ENCODE data around the gene STAT5A. TPM values are rescaled to one million over a fixed set of nuclear protein-coding genes. Genes with fewer than 3 reads are reported as not detected.
"Not testable (repeated sequence)": the region's sequence is repeated elsewhere in the genome, so short reads cannot be mapped to it uniquely, and the experiment has no call there.

Gene STAT5A
- total and polyA plus RNA-seq, 2 experiments from 2014 or later, result 2.3 to 18.1 TPM

- not testable (repeated sequence) for H3K36me3 Mint-ChIP-seq (ENCODE audit: low read depth); H4K20me1 ChIP-seq (replicated peaks; ENCODE audit: insufficient read depth); H3K79me2 ChIP-seq (replicated peaks; ENCODE audit: insufficient read depth); H3K9me3 Mint-ChIP-seq; H3K27me3 ChIP-seq (ENCODE audit: insufficient read depth); H3K9me2 ChIP-seq (ENCODE audit: insufficient read depth); H3K27ac ChIP-seq (ENCODE audit: low read depth); ATAC-seq; H3K27ac Mint-ChIP-seq; H2AFZ ChIP-seq; H3K4me3 Mint-ChIP-seq; H3K4me1 Mint-ChIP-seq; H3K4me1 ChIP-seq (ENCODE audit: insufficient read depth); H3K4me3 ChIP-seq; H3F3A ChIP-seq (replicated peaks; ENCODE audit: low read depth); H3K4me2 ChIP-seq; DNase-seq (ENCODE audit: low spot score); H3K36me3 ChIP-seq (ENCODE audit: insufficient read depth)
- H3K27me3 Mint-ChIP-seq (ENCODE audit: insufficient read depth, low read depth, poor library complexity), result peaks cover 23% of the 10 kb centered on the region
Measured at GRCh38 chr17:42305031-42305330, 16.7 kb downstream of the STAT5A start.

- peak; percentile 39 for DNase-seq (ENCODE audit: low spot score)
- no peaks in the 10 kb centered on the region; the same call in 1 of the 2 replicates for H3F3A ChIP-seq (replicated peaks; ENCODE audit: low read depth)
- no peaks in the 10 kb centered on the region for H3K79me2 ChIP-seq (replicated peaks; ENCODE audit: insufficient read depth)
- H3K9me2 ChIP-seq (ENCODE audit: insufficient read depth), result no peaks in the 10 kb centered on the region
- Mint-ChIP-seq H3K4me1 (peaks cover 15% of the 10 kb centered on the region), H3K27ac (no peak overlapping the region), H3K36me3 (ENCODE audit: low read depth) (no peaks in the 10 kb centered on the region; the same call in 2 of the 3 replicates), H3K9me3 (no peaks in the 10 kb centered on the region), H3K4me3 (no peak overlapping the region), H3K27me3 (ENCODE audit: insufficient read depth, low read depth, poor library complexity) (peaks cover 26% of the 10 kb centered on the region)
- H4K20me1 ChIP-seq (replicated peaks; ENCODE audit: insufficient read depth), result no peaks in the 10 kb centered on the region
- H3K36me3 ChIP-seq (ENCODE audit: insufficient read depth), result no peaks in the 10 kb centered on the region
- no peaks in the 10 kb centered on the region for H3K27me3 ChIP-seq (ENCODE audit: insufficient read depth)
- H3K4me2 ChIP-seq, result no peak overlapping the region
- H3K27ac ChIP-seq (ENCODE audit: low read depth), result no peak overlapping the region
- peaks cover 2% of the 10 kb centered on the region for H3K4me1 ChIP-seq (ENCODE audit: insufficient read depth)
- no peak overlapping the region for H2AFZ ChIP-seq
- H3K4me3 ChIP-seq, result no peak overlapping the region
- ATAC-seq, result no peak
- TF ChIP-seq POLR2AphosphoS5 (IDR thresholded peaks at IDR 0.05; ENCODE audit: low read depth) (no peak), REST (IDR thresholded peaks at IDR 0.05; ENCODE audit: unreplicated experiment) (no peak), CTCF (conservative IDR thresholded peaks at IDR 0.05; ENCODE audit: low read depth in 2 of 2) (no peak), NANOG (IDR thresholded peaks at IDR 0.05; ENCODE audit: borderline replicate concordance) (no peak), ZNF331 (CRISPR knock-in tag; IDR thresholded peaks at IDR 0.05; ENCODE audit: low read depth) (no peak), EZH2 (IDR thresholded peaks at IDR 0.05; ENCODE audit: low read depth, unreplicated experiment) (no peak), CREB1 (CRISPR knock-in tag; IDR thresholded peaks at IDR 0.05; ENCODE audit: low read depth) (no peak), ZNF114 (CRISPR knock-in tag; IDR thresholded peaks at IDR 0.05) (no peak), ZNF462 (CRISPR knock-in tag; IDR thresholded peaks at IDR 0.05) (no peak), EZH2phosphoT487 (IDR thresholded peaks at IDR 0.05; ENCODE audit: unreplicated experiment) (no peak)
Measured at GRCh38 chr17:42305543-42306384, 17.5 kb downstream of the STAT5A start.

All from GM23338 (cell line).